H9 (cell line): ENCODE measurements around the gene ADAMTS2. TPM values are rescaled to one million over a fixed set of nuclear protein-coding genes. Genes with fewer than 3 reads are reported as not detected.

Source experiments
- DNase-seq: peaks from one replicate; pipeline ENCODE4 v3.0.0-alpha.2; 2017
- H2AFZ ChIP-seq: one replicate; pipeline ENCODE4 v1.6.1; 2013; ENCODE audit warnings: mild to moderate bottlenecking, low read length, control low read depth, moderate library complexity
- H2AK5ac ChIP-seq: 2 replicates; pipeline ENCODE4 v1.6.1; 2013; ENCODE audit warnings: low read length, control low read depth, mixed read lengths; ENCODE audit not compliant: insufficient read length
- H2BK120ac ChIP-seq: one replicate; pipeline ENCODE4 v1.6.1; 2013; ENCODE audit warnings: low read depth, mild to moderate bottlenecking, low read length, control low read depth, inconsistent platforms; ENCODE audit not compliant: poor library complexity, severe bottlenecking
- H2BK12ac ChIP-seq: 2 replicates; pipeline ENCODE4 v1.6.1; 2013; ENCODE audit warnings: low read length, control low read depth, mixed read lengths, low read depth; ENCODE audit not compliant: insufficient read length
- H2BK15ac ChIP-seq: 2 replicates; pipeline ENCODE4 v1.6.1; 2013; ENCODE audit warnings: low read depth, low read length, control low read depth
- H2BK20ac ChIP-seq: one replicate; pipeline ENCODE4 v1.6.1; 2013; ENCODE audit warnings: low read depth, mild to moderate bottlenecking, low read length, control low read depth, inconsistent platforms; ENCODE audit not compliant: poor library complexity, severe bottlenecking
- H2BK5ac ChIP-seq: 2 replicates; pipeline ENCODE4 v1.6.1; 2013; ENCODE audit warnings: low read length, control low read depth, mixed read lengths; ENCODE audit not compliant: insufficient read length
- H3K14ac ChIP-seq: 2 replicates; pipeline ENCODE4 v1.6.1; 2013; ENCODE audit warnings: low read length, control low read depth; ENCODE audit not compliant: insufficient read depth
- H3K18ac ChIP-seq: 2 replicates; pipeline ENCODE4 v1.6.1; 2013; ENCODE audit warnings: low read depth, mild to moderate bottlenecking, mixed read lengths, low read length, control low read depth; ENCODE audit not compliant: insufficient read length
- H3K23ac ChIP-seq: 2 replicates; pipeline ENCODE4 v1.6.1; 2013; ENCODE audit warnings: low read length, control low read depth, mixed read lengths, low read depth; ENCODE audit not compliant: insufficient read length
- H3K23me2 ChIP-seq: 2 replicates; pipeline ENCODE4 v1.6.1; 2013; ENCODE audit warnings: low read depth, mild to moderate bottlenecking, mixed read lengths, low read length, control low read depth; ENCODE audit not compliant: insufficient read length, poor library complexity, severe bottlenecking
- H3K27ac ChIP-seq: 2 replicates; pipeline ENCODE4 v1.5.1; 2013; ENCODE audit warnings: low read length, control low read depth, mixed read lengths, low read depth; ENCODE audit not compliant: insufficient read length
- H3K27me3 ChIP-seq: 2 replicates; pipeline ENCODE4 v1.6.1; 2013; ENCODE audit warnings: low read length, control low read depth, inconsistent platforms; ENCODE audit not compliant: insufficient read depth
- H3K4ac ChIP-seq: 2 replicates; pipeline ENCODE4 v1.6.1; 2013; ENCODE audit warnings: low read depth, mild to moderate bottlenecking, control low read depth, inconsistent platforms, low read length, moderate library complexity
- H3K4me1 ChIP-seq: 2 replicates; pipeline ENCODE4 v1.6.1; 2013; ENCODE audit warnings: low read length, control low read depth, inconsistent platforms; ENCODE audit not compliant: insufficient read depth
- H3K4me2 ChIP-seq: 2 replicates; pipeline ENCODE4 v1.6.1; 2013; ENCODE audit warnings: low read length, control low read depth, mixed read lengths; ENCODE audit not compliant: insufficient read length, insufficient read depth
- H3K56ac ChIP-seq: 2 replicates; pipeline ENCODE4 v1.6.1; 2013; ENCODE audit warnings: low read depth, mild to moderate bottlenecking, mixed read lengths, low read length, control low read depth; ENCODE audit not compliant: insufficient read length
- H3K79me1 ChIP-seq: 2 replicates; pipeline ENCODE4 v1.6.1; 2013; ENCODE audit warnings: low read depth, mild to moderate bottlenecking, moderate library complexity, low read length, control low read depth, inconsistent platforms; ENCODE audit not compliant: insufficient read depth, poor library complexity, severe bottlenecking
- H3K79me2 ChIP-seq: 2 replicates; pipeline ENCODE4 v1.6.1; 2013; ENCODE audit warnings: low read length, control low read depth, inconsistent platforms; ENCODE audit not compliant: insufficient read depth
- H3K9ac ChIP-seq: 2 replicates; pipeline ENCODE4 v1.6.1; 2013; ENCODE audit warnings: low read length, control low read depth, mixed read lengths; ENCODE audit not compliant: insufficient read length; ENCODE audit errors: extremely low read depth
- H3K9me3 ChIP-seq: one replicate; pipeline ENCODE4 v1.6.1; 2013; ENCODE audit warnings: low read depth, low read length, inconsistent platforms; ENCODE audit not compliant: control insufficient read depth
- H3T11ph ChIP-seq: one replicate; pipeline ENCODE4 v1.6.1; 2013; ENCODE audit warnings: mild to moderate bottlenecking, low read length, control low read depth, inconsistent platforms
- H4K20me1 ChIP-seq: one replicate; pipeline ENCODE4 v1.6.1; 2013; ENCODE audit not compliant: control insufficient read depth, insufficient read length, insufficient read depth
- H4K5ac ChIP-seq: 2 replicates; pipeline ENCODE4 v1.6.1; 2013; ENCODE audit warnings: low read depth, mild to moderate bottlenecking, mixed read lengths, low read length, control low read depth; ENCODE audit not compliant: insufficient read length
- H4K8ac ChIP-seq: replicated peaks from 2 replicates; pipeline ENCODE4 v1.6.1; 2013; ENCODE audit warnings: low read length, control low read depth, mixed read lengths, low read depth; ENCODE audit not compliant: insufficient read length
- H4K91ac ChIP-seq: 2 replicates; pipeline ENCODE4 v1.6.1; 2013; ENCODE audit warnings: low read depth, mild to moderate bottlenecking, moderate library complexity, mixed read lengths, low read length, control low read depth; ENCODE audit not compliant: insufficient read length
- H3K27ac Mint-ChIP-seq, 3 experiments: 2 replicates in 2 of 3; 3 replicates in 1 of 3; pipeline ENCODE4 v1.8.0; 2020 to 2021; ENCODE audit warnings: mixed read lengths in 3 of 3, mild to moderate bottlenecking in 1 of 3, moderate library complexity in 1 of 3
- H3K27me3 Mint-ChIP-seq: 2 replicates; pipeline ENCODE4 v1.8.0; 2021; ENCODE audit warnings: low read depth, mild to moderate bottlenecking, moderate library complexity, mixed read lengths
- H3K36me3 Mint-ChIP-seq, 3 experiments: 2 replicates in 2 of 3; 3 replicates in 1 of 3; pipeline ENCODE4 v1.8.0; 2020 to 2021; ENCODE audit warnings: low read depth in 3 of 3, mixed read lengths in 3 of 3; ENCODE audit not compliant: insufficient read depth in 1 of 3
- H3K4me1 Mint-ChIP-seq, 2 experiments: 2 replicates each; pipeline ENCODE4 v1.8.0; 2020; ENCODE audit warnings: mixed read lengths in 2 of 2
- H3K4me3 Mint-ChIP-seq, 2 experiments: 2 replicates in 1 of 2; 3 replicates in 1 of 2; pipeline ENCODE4 v1.8.0; 2020 to 2021; ENCODE audit warnings: mild to moderate bottlenecking in 2 of 2, mixed read lengths in 2 of 2, moderate library complexity in 1 of 2
- H3K9me3 Mint-ChIP-seq, 2 experiments: 2 replicates in 1 of 2; 3 replicates in 1 of 2; pipeline ENCODE4 v1.8.0; 2020; ENCODE audit warnings: mild to moderate bottlenecking in 2 of 2, mixed read lengths in 2 of 2, moderate library complexity in 1 of 2
- CTCF ChIP-seq: fragments of 200-600 bp; sonication (generic); conservative IDR thresholded peaks from 3 replicates; pipeline ENCODE4 v1.8.0; 2021; ENCODE audit warnings: antibody characterized with exemption, mild to moderate bottlenecking
- WGBS: extraction: QIAGEN DNeasy Blood & Tissue Kit; methylation state at CpG from one replicate; pipeline ENCODE4 v1.1.7; 2013; ENCODE audit warnings: missing lambda C conversion rate, low lambda C conversion rate, mixed read lengths; ENCODE audit not compliant: insufficient read length; ENCODE audit errors: extremely low coverage; 5-methylcytosine and 5-hydroxymethylcytosine counted together
- total RNA-seq: library from RNA; stranded (reverse); gene quantifications from 2 replicates; pipeline ENCODE4 v1.2.1, GENCODE V29; 2021

The ADAMTS2 gene
- total RNA-seq, 1 experiment from 2014 or later = 5.4 TPM

GRCh38 chr5:179278546-179278945 is 66.7 kb downstream of the ADAMTS2 start:
- Histone ChIP-seq H2BK5ac (no peak overlapping the region), H3K79me2 (no peaks in the 10 kb centered on the region), H3K27ac (no peak overlapping the region), H4K5ac (no peak overlapping the region), H3K4ac (no peak overlapping the region), H3K79me1 (no peaks in the 10 kb centered on the region), H4K8ac (no peak overlapping the region), H3K56ac (no peak overlapping the region), H2AK5ac (no peak overlapping the region), H2BK15ac (no peak overlapping the region), H3K14ac (no peak overlapping the region), H2BK12ac (no peak overlapping the region), H3K18ac (no peak overlapping the region), H4K20me1 (no peaks in the 10 kb centered on the region), H3K4me1 (no peaks in the 10 kb centered on the region), H2AFZ (no peak overlapping the region), H2BK20ac (no peak overlapping the region), H3K4me2 (no peak overlapping the region), H3K23ac (no peak overlapping the region), H3K23me2 (no peaks in the 10 kb centered on the region), H3K27me3 (no peaks in the 10 kb centered on the region), H2BK120ac (no peak overlapping the region), H3K9me3 (no peaks in the 10 kb centered on the region), H3K9ac (no peak overlapping the region), H3T11ph (no peak overlapping the region), H4K91ac (no peak overlapping the region)
- peaks cover 0 to 11% of the 10 kb centered on the region in 2 experiments; a peak in 2 of 4 replicates for H3K4me1 Mint-ChIP-seq
- H3K4me3 Mint-ChIP-seq = no peak overlapping the region
- no peaks in the 10 kb centered on the region; the same call in 1 of the 2 replicates for H3K27me3 Mint-ChIP-seq
- no peaks in the 10 kb centered on the region for H3K36me3 Mint-ChIP-seq
- H3K27ac Mint-ChIP-seq = peak overlapping the region in 1 of 3 experiments; percentile 65; a peak in 2 of 7 replicates
- H3K9me3 Mint-ChIP-seq = peaks cover 2 to 3% of the 10 kb centered on the region in 2 experiments; a peak in 2 of 5 replicates
- no peak for TF ChIP-seq CTCF
- no peak for DNase-seq
- no CpG with 5 or more reads among the region's 5 CpGs for WGBS
